Umbilical cord (tissue), 1 donor: ENCODE results near the gene LTC4S. TPM values are rescaled to one million over a fixed set of nuclear protein-coding genes. Genes with fewer than 3 reads are reported as not detected.

Source experiments
- total RNA-seq: library from RNA; depleted of rRNA; stranded (reverse); fragments of >200 nt; gene quantifications from one replicate; pipeline ENCODE4 v1.2.3, GENCODE V29; 2014; ENCODE audit warnings: low replicate concordance; ENCODE audit not compliant: insufficient read depth

Gene LTC4S
- total RNA-seq, 1 donor from 2014 or later: 4.1 TPM

Other genes starting within 250 kb of the LTC4S start
- 41.9 TPM for gene RUFY1, start 243.4 kb upstream of the LTC4S start, total RNA-seq
- 508 TPM for gene HNRNPH1, start 170.3 kb upstream of the LTC4S start, total RNA-seq
- not detected for gene CBY3, start 113.0 kb upstream of the LTC4S start, total RNA-seq
- 365 TPM for gene CANX, start 95.0 kb upstream of the LTC4S start, total RNA-seq
- gene MAML1, start 61.2 kb upstream of the LTC4S start, total RNA-seq: 11.8 TPM
- gene MGAT4B, start 12.9 kb downstream of the LTC4S start, total RNA-seq: 43.3 TPM
- gene SQSTM1, start 26.9 kb downstream of the LTC4S start, total RNA-seq: 125 TPM
- gene MRNIP, start 64.8 kb downstream of the LTC4S start, total RNA-seq: 27.9 TPM
- gene TBC1D9B, start 113.9 kb downstream of the LTC4S start, total RNA-seq: 71.0 TPM